OCI-LY7 (cell line): Measurements from ENCODE around the gene DDX10.

Experiments
- CTCF ChIP-seq: fragments of 200-600 bp; sonication (generic); conservative IDR thresholded peaks from 2 replicates; pipeline ENCODE4 v1.5.1; 2014; ENCODE audit warnings: mild to moderate bottlenecking, antibody characterized with exemption, low read length, moderate library complexity, mixed read lengths
- EZH2phosphoT487 ChIP-seq: fragments of 200-600 bp; sonication (generic); IDR thresholded peaks from 2 replicates; pipeline ENCODE4 v1.6.1; 2018; ENCODE audit warnings: low read depth, borderline replicate concordance, mild to moderate bottlenecking, mixed run types, antibody characterized with exemption, low read length, moderate library complexity, mixed read lengths

GRCh38 chr11:108685419-108686130 lies 20.7 kb downstream of the DDX10 start:
- TF ChIP-seq CTCF (no peak), EZH2phosphoT487 (no peak)
